Tibial nerve (tissue), 3 donors: ENCODE results near the gene WFDC5.

Source experiments
- CTCF ChIP-seq, 5 experiments: fragments of 200-600 bp in 3 of 5; fragments of 450-650 bp in 2 of 5; sonication (generic) in 3 of 5; IDR thresholded peaks; one replicate each; pipeline ENCODE4 v1.5.1; 2016 to 2019; ENCODE audit warnings: antibody characterized with exemption in 5 of 5, mild to moderate bottlenecking in 3 of 5, moderate library complexity in 2 of 5
- POLR2A ChIP-seq, 2 donors: fragments of 450-650 bp; IDR thresholded peaks; one replicate each; pipeline ENCODE4 v1.6.1; 2017; ENCODE audit warnings: antibody characterized with exemption in 2 of 2, mild to moderate bottlenecking in 2 of 2, moderate library complexity in 2 of 2

DNA sequence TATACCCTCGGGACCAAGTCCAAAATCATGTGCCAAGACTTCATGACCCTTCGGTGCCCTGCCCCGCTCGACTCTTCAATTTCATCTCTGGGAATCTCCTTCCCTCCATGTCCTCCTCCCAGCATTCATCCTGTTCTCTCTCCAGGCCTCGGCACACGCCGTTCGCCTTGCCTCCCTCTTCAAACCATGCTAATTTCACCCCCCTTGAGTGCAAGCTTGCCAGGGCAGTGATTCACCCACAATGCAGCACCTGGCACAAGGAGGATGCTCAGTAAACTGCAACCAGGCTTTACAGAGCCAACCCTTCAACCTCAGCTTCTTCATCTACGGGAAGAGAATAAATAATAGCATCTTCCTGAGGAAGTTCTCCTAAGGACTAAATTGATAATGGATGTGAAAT lies 18.2 kb downstream of the WFDC5 start:
- no peak for TF ChIP-seq CTCF (IDR thresholded peaks at IDR 0.05)
- no peak for TF ChIP-seq POLR2A (IDR thresholded peaks at IDR 0.05)
